HepG2 (cell line): ENCODE data around the gene SLC25A33. TPM values are rescaled to one million over a fixed set of nuclear protein-coding genes. Genes with fewer than 3 reads are reported as not detected.

Experiments
- AFF4 ChIP-seq: sonication (generic); formaldehyde crosslinking; IDR thresholded peaks from 2 replicates; pipeline ENCODE4 v1.4.0; 2020; ENCODE audit warnings: missing genetic modification reagents
- ATF2 ChIP-seq: sonication (generic); formaldehyde crosslinking; IDR thresholded peaks from 2 replicates; pipeline ENCODE4 v1.4.0; 2020; ENCODE audit warnings: missing genetic modification reagents
- ATF5 ChIP-seq: sonication (generic); formaldehyde crosslinking; IDR thresholded peaks from 2 replicates; pipeline ENCODE4 v1.4.0; 2020; ENCODE audit warnings: mild to moderate bottlenecking, low read depth, missing genetic modification reagents
- CHD2 ChIP-seq: IDR thresholded peaks from 2 replicates; pipeline ENCODE4 v1.6.1; 2011; ENCODE audit warnings: low read depth, low read length, improper control_type of control experiment
- DDIT3 ChIP-seq: sonication (generic); formaldehyde crosslinking; IDR thresholded peaks from 2 replicates; pipeline ENCODE4 v1.4.0; 2020; ENCODE audit warnings: mild to moderate bottlenecking, missing genetic modification reagents
- ETV6 ChIP-seq: sonication (generic); formaldehyde crosslinking; conservative IDR thresholded peaks from 2 replicates; pipeline ENCODE4 v1.4.0; 2020; ENCODE audit warnings: missing genetic modification reagents
- FOSL2 ChIP-seq: sonication (generic); formaldehyde crosslinking; IDR thresholded peaks from 2 replicates; pipeline ENCODE4 v1.4.0; 2020; ENCODE audit warnings: missing genetic modification reagents
- FOXJ3 ChIP-seq: sonication (generic); formaldehyde crosslinking; IDR thresholded peaks from 2 replicates; pipeline ENCODE4 v1.4.0; 2020; ENCODE audit warnings: missing genetic modification reagents, mild to moderate bottlenecking, borderline replicate concordance
- GPN1 ChIP-seq: sonication (generic); formaldehyde crosslinking; IDR thresholded peaks from 2 replicates; pipeline ENCODE4 v1.5.1; 2020; ENCODE audit warnings: missing genetic modification reagents, borderline replicate concordance
- HNF4G ChIP-seq, 2 experiments: sonication (generic) in 1 of 2; formaldehyde crosslinking in 1 of 2; IDR thresholded peaks; 2 replicates each; pipeline versions ENCODE4 v1.4.0 to v1.6.1; 2011 to 2020; ENCODE audit warnings: borderline replicate concordance in 2 of 2, low read depth in 2 of 2, mild to moderate bottlenecking in 2 of 2, low read length in 1 of 2, missing genetic modification reagents in 1 of 2, moderate library complexity in 1 of 2
- KLF16 ChIP-seq, 2 experiments: sonication (generic) in 1 of 2; formaldehyde crosslinking in 1 of 2; IDR thresholded peaks; 2 replicates each; pipeline versions ENCODE4 v1.6.1 to v1.8.0; 2016 to 2023; ENCODE audit warnings: missing genetic modification reagents in 2 of 2, missing compliant biosample characterization in 1 of 2
- MAFG ChIP-seq: sonication (generic); formaldehyde crosslinking; IDR thresholded peaks from 2 replicates; pipeline ENCODE4 v1.5.1; 2020; ENCODE audit warnings: mild to moderate bottlenecking, missing genetic modification reagents
- THAP11 ChIP-seq: IDR thresholded peaks from 2 replicates; pipeline ENCODE4 v1.6.1; 2016; ENCODE audit warnings: missing biosample characterization, missing genetic modification reagents
- ZFP36L2 ChIP-seq: sonication (generic); formaldehyde crosslinking; IDR thresholded peaks from 2 replicates; pipeline ENCODE4 v1.4.0; 2020; ENCODE audit warnings: missing genetic modification reagents
- ZNF614 ChIP-seq: IDR thresholded peaks from 2 replicates; pipeline ENCODE4 v1.6.1; 2018; ENCODE audit warnings: missing biosample characterization, missing genetic modification reagents, inconsistent platforms, borderline replicate concordance
- ZNF670 ChIP-seq: sonication (generic); formaldehyde crosslinking; IDR thresholded peaks from 2 replicates; pipeline ENCODE4 v1.8.0; 2022; ENCODE audit warnings: mild to moderate bottlenecking, missing genetic modification reagents, borderline replicate concordance
- polyA plus RNA-seq, 8 experiments: library from polyadenylated mRNA; depleted of rRNA in 3 of 8; stranded (reverse) in 7 of 8; unstranded in 1 of 8; fragments of >200 nt; fragmentation: Illumina TruSeq in 4 of 8; extraction: Trizol in 4 of 8; gene quantifications; 2 replicates each; pipeline versions ENCODE4 v1.2.1 to v1.2.3, GENCODE V29; 2011 to 2016; ENCODE audit warnings: low read depth in 4 of 8, missing spikeins in 1 of 8, mixed read lengths in 1 of 8; ENCODE audit not compliant: insufficient read depth in 1 of 8
- total RNA-seq, 5 experiments: library from RNA; depleted of rRNA; stranded (reverse); fragments of >200 nt; fragmentation: Illumina TruSeq; extraction: Trizol; gene quantifications; 2 replicates each; pipeline ENCODE4 v1.2.3, GENCODE V29; 2016; ENCODE audit warnings: low read depth in 1 of 5
- TF ChIP-seq, protein P1 (sequence below), 2 experiments: sonication (generic) in 1 of 2; formaldehyde crosslinking in 1 of 2; IDR thresholded peaks; 2 replicates each; pipeline versions ENCODE4 v1.4.0 to v1.6.1; 2016 to 2020; ENCODE audit warnings: borderline replicate concordance in 1 of 2, low read depth in 1 of 2, mild to moderate bottlenecking in 1 of 2, missing genetic modification reagents in 1 of 2

The SLC25A33 gene
- total and polyA plus RNA-seq, 2 of the 13 experiments (the other 11 are each of a cell fraction or from before 2014, with no cell fraction given), result 15.4 to 50.3 TPM

GRCh38 chr1:9494936-9495758, 44.1 kb upstream of the SLC25A33 start (continued):
- TF ChIP-seq ATF2 (no peak), ZNF670 (no peak; the same call in 1 of the 2 replicates), THAP11 (no peak), ZFP36L2 (CRISPR knock-in tag) (no peak), MAFG (no peak), GPN1 (CRISPR knock-in tag) (no peak), ETV6 (CRISPR knock-in tag) (0 out of 2 replicates have a peak, but pooled peaks have one; percentile 66), AFF4 (CRISPR knock-in tag) (no peak), ATF5 (CRISPR knock-in tag) (no peak), FOSL2 (CRISPR knock-in tag) (no peak), HNF4G (IDR thresholded peaks at IDR 0.05; ENCODE audit: borderline replicate concordance, low read depth, low read length) (no peak), HNF4G (CRISPR knock-in tag; IDR thresholded peaks at IDR 0.05; ENCODE audit: borderline replicate concordance, low read depth) (no peak), DDIT3 (CRISPR knock-in tag) (no peak), ZNF614 (no peak), FOXJ3 (CRISPR knock-in tag) (no peak), KLF16 (CRISPR knock-in tag; IDR thresholded peaks at IDR 0.05) (no peak), CHD2 (no peak)
- TF ChIP-seq, protein P1, sequence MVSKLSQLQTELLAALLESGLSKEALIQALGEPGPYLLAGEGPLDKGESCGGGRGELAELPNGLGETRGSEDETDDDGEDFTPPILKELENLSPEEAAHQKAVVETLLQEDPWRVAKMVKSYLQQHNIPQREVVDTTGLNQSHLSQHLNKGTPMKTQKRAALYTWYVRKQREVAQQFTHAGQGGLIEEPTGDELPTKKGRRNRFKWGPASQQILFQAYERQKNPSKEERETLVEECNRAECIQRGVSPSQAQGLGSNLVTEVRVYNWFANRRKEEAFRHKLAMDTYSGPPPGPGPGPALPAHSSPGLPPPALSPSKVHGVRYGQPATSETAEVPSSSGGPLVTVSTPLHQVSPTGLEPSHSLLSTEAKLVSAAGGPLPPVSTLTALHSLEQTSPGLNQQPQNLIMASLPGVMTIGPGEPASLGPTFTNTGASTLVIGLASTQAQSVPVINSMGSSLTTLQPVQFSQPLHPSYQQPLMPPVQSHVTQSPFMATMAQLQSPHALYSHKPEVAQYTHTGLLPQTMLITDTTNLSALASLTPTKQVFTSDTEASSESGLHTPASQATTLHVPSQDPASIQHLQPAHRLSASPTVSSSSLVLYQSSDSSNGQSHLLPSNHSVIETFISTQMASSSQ (IDR thresholded peaks at IDR 0.05; ENCODE audit: low read depth), result no peak
- TF ChIP-seq, protein P1 (CRISPR knock-in tag; IDR thresholded peaks at IDR 0.05; ENCODE audit: borderline replicate concordance), result no peak
